ENCODE results near the gene SMAP1. TPM values are rescaled to one million over a fixed set of nuclear protein-coding genes. Genes with fewer than 3 reads are reported as not detected.

The SMAP1 gene
- 26.4 TPM for polyA plus RNA-seq (2013, experiment 1 of 2; ENCODE audit: insufficient read length)
- 25.6 TPM for polyA plus RNA-seq (2013, experiment 2 of 2; ENCODE audit: insufficient read length)

DNA sequence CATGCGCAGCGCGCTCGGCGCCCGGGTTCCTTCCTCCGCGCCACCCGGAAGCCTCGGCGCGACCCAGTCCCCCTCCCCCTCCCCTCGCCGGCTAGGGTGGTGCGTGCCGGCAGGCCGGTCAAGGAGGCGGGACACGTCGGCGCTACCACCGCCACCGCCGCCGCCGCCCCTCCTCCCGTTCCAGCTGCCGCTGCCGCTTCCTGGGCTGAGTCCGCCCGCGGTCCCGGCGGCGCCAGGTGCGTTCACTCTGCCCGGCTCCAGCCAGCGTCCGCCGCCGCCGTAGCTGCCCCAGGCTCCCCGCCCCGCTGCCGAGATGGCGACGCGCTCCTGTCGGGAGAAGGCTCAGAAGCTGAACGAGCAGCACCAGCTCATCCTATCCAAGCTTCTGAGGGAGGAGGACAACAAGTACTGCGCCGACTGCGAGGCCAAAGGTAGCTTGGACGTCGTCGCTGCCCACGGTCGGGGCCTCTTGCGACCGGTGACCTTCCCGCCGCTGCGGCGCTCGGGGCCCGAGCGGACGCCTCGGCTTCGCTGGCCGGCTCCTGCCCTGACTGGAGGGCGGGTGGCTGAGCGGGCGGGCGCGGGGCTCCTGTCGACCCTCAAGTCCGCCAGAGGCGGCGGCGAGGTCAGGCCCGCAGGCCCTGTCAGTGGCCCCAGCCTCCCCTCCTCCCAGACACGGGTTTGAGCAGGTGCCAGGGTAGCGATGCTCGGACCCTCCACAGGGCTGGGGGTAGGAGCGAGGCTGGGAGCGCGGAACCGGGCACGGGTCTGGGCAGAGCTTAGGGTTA, at the start of gene SMAP1:
Gene SMAP1, plus strand, starts transcription at position 173 of the 788 bp plus-strand sequence. Its CDS starts 141 bp downstream, at position 314.
- DNase-seq = peak; percentile 89

DNA sequence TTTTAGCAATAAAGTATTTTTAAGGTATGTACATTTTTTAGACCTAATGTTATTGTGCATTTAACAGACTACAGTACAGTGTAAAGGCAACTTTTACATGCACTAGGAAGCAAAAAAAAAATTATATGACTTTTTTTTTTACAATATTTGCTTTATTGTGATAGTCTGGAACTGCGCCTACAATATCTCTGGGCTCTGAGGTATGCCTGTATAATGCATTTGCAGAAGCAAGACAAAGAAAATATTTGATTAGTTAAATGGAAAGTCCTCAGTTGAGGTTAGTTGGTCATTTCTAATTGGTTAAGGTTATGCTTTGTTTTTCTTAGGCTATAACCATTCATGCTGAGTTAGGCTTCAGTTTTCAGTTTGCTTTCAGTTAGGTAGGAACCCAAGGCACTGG, 46.9 kb upstream of the SMAP1 start:
- no peak for DNase-seq

DNA sequence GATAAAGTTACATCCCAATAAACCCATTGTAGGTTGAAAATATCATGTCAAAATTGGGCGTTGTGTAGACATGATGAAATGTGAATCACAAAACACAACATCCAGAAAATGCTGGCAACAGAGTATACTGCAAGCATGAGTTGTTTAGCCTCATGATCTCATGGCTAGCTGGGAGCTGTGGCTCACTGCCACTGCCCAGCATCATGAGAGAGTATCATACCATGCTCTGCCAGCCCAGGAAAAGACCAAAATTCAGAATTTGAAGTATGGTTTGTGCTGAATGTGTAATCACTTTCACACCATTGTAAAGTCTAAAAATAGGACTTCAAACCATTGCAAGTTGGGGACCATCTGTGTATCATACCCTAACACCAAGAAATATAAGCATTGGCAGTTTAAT, 45.2 kb upstream of the SMAP1 start:
- no peak for DNase-seq

- DNase-seq = no peak
Observed at GRCh38 chr6:70625436-70625835, 42.2 kb upstream of the SMAP1 start.

- no peak for DNase-seq
Observed at GRCh38 chr6:70627500-70628254, 40.0 kb upstream of the SMAP1 start.

- no peak for DNase-seq
Observed at GRCh38 chr6:70629929-70630328, 37.8 kb upstream of the SMAP1 start.

DNA sequence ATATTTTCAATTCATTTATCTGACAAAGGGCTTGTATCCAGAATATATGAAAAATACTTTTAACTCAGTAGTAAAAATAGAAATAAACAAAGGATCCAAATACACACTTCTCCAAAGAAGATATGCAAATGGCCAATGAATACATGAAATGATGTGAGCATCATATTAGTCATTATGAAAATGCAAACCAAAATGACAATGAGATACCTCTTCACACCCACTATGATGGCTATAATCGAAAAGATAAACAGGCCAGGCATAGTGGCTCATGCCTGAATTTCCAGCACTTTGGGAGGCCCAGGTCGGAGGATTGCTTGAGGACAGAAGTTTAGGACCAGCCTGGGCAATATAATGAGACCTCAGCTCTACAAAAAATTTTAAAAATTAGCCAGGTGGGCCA, 33.8 kb upstream of the SMAP1 start:
- DNase-seq = no peak

DNA sequence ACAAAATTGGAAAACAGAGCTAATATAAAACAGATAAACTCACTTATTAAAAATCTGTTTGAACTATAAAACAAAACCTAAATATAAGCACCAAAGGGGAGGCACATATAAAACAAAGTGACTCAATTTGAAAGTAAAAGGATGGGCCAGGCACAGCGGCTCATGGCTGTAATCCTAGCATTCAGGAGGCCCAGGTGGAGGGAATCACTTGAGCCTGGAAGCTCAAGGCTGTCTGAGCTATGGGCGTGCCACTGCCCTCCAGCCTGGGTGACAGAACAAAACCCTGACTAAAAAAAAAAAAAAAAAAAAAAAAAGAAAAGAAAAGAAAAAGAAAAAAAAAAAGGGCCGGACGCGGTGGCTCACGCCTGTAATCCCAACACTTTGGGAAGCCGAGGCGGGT, 31.1 kb upstream of the SMAP1 start:
- no peak for DNase-seq

DNA sequence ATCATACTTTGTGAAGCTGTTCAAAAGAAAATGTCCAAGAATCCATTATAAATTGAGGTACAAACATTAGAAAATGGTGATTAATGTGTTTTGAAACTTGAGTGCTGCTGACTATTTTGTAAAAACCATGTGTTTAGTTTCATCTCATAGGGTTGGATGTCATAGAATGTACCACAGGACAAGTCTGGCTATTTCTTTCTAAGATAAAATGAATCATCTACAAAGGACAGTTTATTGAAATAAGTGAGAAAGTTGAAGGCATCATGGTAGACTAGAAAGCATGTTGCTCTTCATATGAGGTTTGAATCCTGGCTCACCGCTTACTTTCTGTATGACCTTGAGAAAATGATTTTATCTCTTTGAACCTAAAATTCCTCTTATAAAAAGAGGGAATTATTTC, 29.2 kb upstream of the SMAP1 start:
- no peak for DNase-seq

GRCh38 chr6:70651326-70651905, 16.3 kb upstream of the SMAP1 start:
- no peak for DNase-seq

DNA sequence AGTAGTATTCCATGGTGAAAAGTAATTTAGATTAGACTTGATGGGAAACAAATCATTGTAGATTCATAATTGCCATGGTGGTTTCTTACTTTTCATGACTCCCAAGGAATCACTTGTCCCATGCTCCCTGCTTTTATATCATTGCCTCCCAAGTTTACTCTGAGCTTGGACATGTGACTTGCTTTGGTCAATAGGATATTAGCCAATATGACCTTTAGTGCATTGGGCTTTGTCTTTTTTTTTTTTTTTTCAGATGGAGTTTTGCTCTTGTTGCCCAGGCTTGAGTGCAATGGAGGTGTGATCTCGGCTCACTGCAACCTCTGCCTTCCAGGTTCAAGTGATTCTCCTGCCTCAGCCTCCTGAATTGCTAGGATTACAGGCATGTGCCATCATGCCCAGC, 15.5 kb upstream of the SMAP1 start:
- DNase-seq = no peak

DNA sequence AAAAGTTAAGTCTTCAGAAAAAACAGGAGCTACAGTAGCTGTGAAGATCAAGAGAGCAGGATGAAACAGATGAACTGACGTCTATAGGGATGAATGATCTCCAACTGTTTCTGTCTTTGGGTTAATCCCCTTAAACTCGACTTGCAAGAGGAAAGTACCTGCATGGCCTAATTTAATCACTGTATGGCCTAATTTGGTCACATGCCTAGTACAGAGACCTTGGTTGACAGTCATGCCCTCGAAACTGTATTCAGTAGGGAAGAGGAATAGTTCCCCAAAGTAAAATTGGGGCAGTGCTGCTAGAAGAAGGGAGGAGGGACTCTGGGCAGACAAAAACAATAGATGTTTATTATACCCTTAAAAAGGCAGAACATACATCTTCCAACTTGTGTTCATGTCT, 10.0 kb upstream of the SMAP1 start:
- no peak for DNase-seq

DNA sequence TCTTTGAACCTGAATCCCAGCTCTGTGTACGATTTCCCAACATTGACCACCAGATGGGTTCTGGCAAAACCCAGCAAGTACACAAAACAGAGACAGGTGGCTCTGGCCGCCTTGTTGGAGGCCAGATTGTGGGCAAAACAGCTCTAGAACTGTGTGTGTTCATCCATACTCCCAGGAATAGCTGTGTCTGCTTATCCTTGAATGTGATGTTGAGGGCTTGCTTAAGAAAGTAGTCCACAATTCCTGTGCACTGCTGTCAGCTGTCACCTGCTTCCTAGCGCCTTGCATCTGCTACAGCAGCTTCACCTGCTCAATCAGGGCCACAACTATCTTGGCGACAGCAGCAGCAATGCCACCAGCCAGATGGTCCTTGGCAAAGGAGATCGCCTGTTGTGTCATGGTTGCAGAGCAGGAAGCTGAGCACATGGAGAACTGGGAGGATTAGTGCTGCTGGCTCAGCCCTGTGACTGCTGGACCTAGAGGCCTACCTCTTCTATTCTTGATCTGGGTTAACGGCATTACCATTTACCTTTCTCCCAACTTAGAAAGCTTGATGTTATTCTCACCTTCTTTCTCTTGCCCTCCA, 3.7 kb upstream of the SMAP1 start:
- no peak for DNase-seq

GRCh38 chr6:70666706-70667105, 977 bp upstream of the SMAP1 start:
- DNase-seq = no peak

DNA sequence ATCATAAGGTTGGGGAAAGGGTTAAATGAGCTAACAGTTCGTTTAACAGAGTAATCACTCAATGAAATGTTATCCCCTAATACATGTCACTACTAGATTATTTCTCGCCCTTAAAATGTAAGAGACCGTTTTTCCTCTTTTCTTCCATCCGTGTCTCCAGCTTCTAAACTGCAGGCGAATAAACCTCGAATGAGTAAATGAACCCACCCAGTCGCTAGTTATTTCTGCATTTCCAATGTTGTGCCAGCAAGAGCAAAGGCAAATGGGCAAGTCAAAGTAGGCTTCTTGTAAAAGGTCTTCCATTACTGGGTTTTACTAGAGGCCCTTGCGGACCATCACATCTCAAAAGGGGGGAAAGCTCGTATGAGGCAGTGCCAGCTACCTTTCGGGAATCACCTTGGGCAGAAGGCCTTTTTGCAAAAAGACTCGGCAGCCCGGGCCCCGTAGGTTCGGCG, 400 bp upstream of the SMAP1 start:
- DNase-seq = no peak

DNA sequence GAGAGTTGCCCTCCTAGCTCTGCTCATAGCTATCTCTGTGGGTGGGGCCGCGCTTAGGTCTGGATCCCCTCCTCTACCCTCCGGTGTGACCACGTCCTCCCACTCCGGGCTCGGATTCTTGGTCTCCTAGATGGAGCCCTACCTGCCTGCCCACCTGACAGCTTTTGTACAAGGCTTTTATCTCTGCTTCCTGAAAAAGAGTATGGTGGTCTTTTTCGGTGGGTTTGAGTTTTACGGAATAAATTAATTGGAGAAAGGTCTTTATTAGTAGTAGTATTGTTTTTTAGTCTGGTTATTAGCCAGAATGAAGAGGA, 773 bp downstream of the SMAP1 start:
- DNase-seq = no peak

DNA sequence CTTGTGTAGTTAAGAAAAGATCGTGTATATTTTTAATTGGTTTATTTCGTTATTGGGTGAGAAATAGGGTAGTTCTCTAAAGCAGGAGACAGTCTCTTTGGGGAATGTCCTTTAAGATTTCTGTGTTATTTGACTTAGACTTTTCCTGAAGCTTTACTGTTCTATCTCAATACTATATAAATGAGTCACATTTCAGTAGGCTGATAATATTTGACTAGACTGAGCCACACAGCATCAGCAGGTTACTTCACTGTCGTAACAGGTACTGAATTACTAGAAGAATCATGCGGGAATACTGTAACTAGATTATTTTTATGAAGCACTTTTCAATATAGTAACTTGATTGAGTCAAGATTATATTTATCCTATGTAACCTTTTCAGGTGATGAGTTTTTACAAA, 1.4 kb downstream of the SMAP1 start:
- no peak for DNase-seq

GRCh38 chr6:70672549-70672948, 4.9 kb downstream of the SMAP1 start:
- DNase-seq = no peak

- no peak for DNase-seq
Observed at GRCh38 chr6:70673054-70673453, 5.4 kb downstream of the SMAP1 start.

DNA sequence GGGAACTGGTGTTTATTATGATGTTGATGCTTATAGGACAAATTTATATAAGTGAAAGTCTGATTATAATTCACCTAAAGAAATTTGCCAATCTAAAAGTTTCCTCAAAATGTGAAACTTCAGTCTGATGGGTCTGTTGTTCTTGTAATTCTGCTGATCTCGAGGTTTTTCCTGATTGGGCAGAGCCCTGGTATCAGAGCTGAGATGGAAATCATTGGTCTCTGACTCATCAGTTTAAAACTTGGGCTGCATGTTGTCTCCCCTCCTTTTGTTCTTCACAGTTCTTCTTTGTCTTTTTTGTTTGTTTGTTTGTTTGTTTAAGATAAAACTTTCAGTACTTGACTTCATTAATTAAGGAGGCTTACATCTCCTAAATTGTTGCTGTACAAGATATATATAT, 5.9 kb downstream of the SMAP1 start:
- peak; percentile 27 for DNase-seq

- no peak for DNase-seq
Observed at GRCh38 chr6:70675822-70676221, 8.1 kb downstream of the SMAP1 start.

DNA sequence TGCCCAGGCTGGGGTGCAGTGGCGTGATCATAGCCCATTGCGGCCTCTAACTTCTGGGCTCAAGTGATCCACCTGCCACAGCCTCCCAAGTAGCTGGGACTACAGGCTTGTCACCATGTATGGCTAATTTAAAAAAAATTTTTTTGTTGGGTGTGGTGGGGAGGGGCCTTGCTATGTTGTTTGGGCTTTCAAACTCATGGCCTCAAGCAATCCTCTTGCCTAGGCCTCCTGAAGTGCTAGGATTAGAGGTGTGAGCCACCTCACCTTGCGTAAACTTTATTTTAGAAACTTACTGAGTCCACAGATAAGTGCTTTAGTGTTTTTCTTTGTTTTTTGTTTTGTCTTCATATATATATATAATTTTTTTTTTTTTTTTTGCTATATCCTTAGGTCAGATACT, 9.1 kb downstream of the SMAP1 start:
- no peak for DNase-seq

DNA sequence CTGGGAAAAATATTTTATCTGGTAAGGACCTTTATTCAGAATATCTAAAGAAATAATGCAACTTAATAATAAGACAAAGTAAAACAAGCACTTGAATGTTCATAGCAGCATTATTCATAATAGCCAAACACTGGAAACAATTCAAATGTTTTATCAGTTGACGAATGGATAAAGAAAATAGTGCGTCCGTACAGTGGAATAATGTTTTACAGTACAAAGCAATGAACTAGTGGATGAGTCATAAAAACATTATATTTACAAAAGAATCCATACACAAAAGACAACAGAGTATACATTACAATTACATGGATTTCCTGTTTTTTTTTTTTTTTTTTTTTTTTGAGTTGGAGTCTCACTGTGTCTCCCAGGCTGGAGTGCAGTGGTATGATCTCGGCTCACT, 12.7 kb downstream of the SMAP1 start:
- no peak for DNase-seq
